ENCODE measurements around the gene ADGRL3.

Gene ADGRL3

GRCh38 chr4:61211781-61212180, 11.7 kb downstream of the ADGRL3 start:
- TF ChIP-seq ZNF518A (tag by site-specific recombination; conservative IDR thresholded peaks at IDR 0.05; ENCODE audit: low read depth) = no peak
- TF ChIP-seq, protein P1, sequence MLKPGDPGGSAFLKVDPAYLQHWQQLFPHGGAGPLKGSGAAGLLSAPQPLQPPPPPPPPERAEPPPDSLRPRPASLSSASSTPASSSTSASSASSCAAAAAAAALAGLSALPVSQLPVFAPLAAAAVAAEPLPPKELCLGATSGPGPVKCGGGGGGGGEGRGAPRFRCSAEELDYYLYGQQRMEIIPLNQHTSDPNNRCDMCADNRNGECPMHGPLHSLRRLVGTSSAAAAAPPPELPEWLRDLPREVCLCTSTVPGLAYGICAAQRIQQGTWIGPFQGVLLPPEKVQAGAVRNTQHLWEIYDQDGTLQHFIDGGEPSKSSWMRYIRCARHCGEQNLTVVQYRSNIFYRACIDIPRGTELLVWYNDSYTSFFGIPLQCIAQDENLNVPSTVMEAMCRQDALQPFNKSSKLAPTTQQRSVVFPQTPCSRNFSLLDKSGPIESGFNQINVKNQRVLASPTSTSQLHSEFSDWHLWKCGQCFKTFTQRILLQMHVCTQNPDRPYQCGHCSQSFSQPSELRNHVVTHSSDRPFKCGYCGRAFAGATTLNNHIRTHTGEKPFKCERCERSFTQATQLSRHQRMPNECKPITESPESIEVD (tag by site-specific recombination; IDR thresholded peaks at IDR 0.05) = 0 out of 2 replicates have a peak, but pooled peaks have one; percentile 18
- ChIA-PET POLR2A (no interaction called here), CTCF (no interaction called here)
- H3K4me3 ChIP-seq (ENCODE audit: low read depth, low read length) = no peak overlapping the region
- H3K4me1 ChIP-seq (ENCODE audit: control insufficient read depth, insufficient read depth, low read length) = peaks cover 14% of the 10 kb centered on the region
- H3K27ac ChIP-seq (ENCODE audit: extremely low read depth, low read depth, low read length) = no peak overlapping the region
- no peaks in the 10 kb centered on the region for H3K9me3 ChIP-seq (ENCODE audit: control insufficient read depth, insufficient read depth, low read depth, low read length)
- no peaks in the 10 kb centered on the region for H3K36me3 ChIP-seq (ENCODE audit: control insufficient read depth in 2 of 2, insufficient read depth in 1 of 2, low read length in 2 of 2)

DNA sequence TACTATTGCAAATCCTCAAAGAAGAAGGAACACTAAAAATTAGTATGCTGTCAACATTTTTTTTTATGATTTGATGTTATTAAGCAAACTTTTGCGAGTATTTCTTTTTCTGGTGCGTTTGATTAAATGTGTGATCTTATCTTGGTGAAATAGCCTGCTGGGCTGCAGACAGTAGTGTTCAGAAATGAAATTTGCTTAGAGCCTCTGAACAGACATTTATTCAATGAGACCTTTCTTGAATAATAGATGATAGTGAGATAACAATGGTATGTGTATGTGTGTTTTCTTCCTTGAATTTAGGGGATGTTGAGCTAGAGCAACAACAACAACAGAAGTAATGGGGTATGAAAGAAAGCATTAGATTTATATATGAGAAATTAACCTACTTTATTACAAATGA, 12.7 kb downstream of the ADGRL3 start:
- Histone ChIP-seq H3K4me1 (ENCODE audit: control insufficient read depth, insufficient read depth, low read length) (peaks cover 14% of the 10 kb centered on the region), H3K36me3 (ENCODE audit: control insufficient read depth in 2 of 2, insufficient read depth in 1 of 2, low read length in 2 of 2) (no peaks in the 10 kb centered on the region), H3K4me3 (ENCODE audit: low read depth, low read length) (no peak overlapping the region), H3K27ac (ENCODE audit: extremely low read depth, low read depth, low read length) (no peak overlapping the region), H3K9me3 (ENCODE audit: control insufficient read depth, insufficient read depth, low read depth, low read length) (no peaks in the 10 kb centered on the region)
- POLR2A ChIA-PET = no interaction called here
- CTCF ChIA-PET = no interaction called here
- no peak for TF ChIP-seq YY1 (tag by site-specific recombination; IDR thresholded peaks at IDR 0.05)
- TF ChIP-seq ZNF335 (tag by site-specific recombination; conservative IDR thresholded peaks at IDR 0.05) = no peak
- TF ChIP-seq ZSCAN23 (tag by site-specific recombination; IDR thresholded peaks at IDR 0.05) = no peak
- TF ChIP-seq ZNF248 (tag by site-specific recombination; IDR thresholded peaks at IDR 0.05) = no peak
- TF ChIP-seq, protein P2, sequence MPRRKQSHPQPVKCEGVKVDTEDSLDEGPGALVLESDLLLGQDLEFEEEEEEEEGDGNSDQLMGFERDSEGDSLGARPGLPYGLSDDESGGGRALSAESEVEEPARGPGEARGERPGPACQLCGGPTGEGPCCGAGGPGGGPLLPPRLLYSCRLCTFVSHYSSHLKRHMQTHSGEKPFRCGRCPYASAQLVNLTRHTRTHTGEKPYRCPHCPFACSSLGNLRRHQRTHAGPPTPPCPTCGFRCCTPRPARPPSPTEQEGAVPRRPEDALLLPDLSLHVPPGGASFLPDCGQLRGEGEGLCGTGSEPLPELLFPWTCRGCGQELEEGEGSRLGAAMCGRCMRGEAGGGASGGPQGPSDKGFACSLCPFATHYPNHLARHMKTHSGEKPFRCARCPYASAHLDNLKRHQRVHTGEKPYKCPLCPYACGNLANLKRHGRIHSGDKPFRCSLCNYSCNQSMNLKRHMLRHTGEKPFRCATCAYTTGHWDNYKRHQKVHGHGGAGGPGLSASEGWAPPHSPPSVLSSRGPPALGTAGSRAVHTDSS (tag by site-specific recombination; IDR thresholded peaks at IDR 0.05) = no peak
- no peak for TF ChIP-seq ZNF768 (tag by site-specific recombination; IDR thresholded peaks at IDR 0.05)
- no peak for TF ChIP-seq ZNF398 (tag by site-specific recombination; IDR thresholded peaks at IDR 0.05)
- TF ChIP-seq ZNF184 (tag by site-specific recombination; IDR thresholded peaks at IDR 0.05) = no peak
- no peak for TF ChIP-seq ZNF585B (tag by site-specific recombination; IDR thresholded peaks at IDR 0.05)
- TF ChIP-seq ZNF214 (tag by site-specific recombination; IDR thresholded peaks at IDR 0.05; ENCODE audit: borderline replicate concordance) = no peak
- TF ChIP-seq ZNF830 (tag by site-specific recombination; IDR thresholded peaks at IDR 0.05; ENCODE audit: low read depth) = no peak
- TF ChIP-seq ZNF23 (tag by site-specific recombination; IDR thresholded peaks at IDR 0.05; ENCODE audit: borderline replicate concordance) = no peak
- TF ChIP-seq, protein P3, sequence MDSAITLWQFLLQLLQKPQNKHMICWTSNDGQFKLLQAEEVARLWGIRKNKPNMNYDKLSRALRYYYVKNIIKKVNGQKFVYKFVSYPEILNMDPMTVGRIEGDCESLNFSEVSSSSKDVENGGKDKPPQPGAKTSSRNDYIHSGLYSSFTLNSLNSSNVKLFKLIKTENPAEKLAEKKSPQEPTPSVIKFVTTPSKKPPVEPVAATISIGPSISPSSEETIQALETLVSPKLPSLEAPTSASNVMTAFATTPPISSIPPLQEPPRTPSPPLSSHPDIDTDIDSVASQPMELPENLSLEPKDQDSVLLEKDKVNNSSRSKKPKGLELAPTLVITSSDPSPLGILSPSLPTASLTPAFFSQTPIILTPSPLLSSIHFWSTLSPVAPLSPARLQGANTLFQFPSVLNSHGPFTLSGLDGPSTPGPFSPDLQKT (IDR thresholded peaks at IDR 0.05; ENCODE audit: borderline replicate concordance, low read depth, low read length) = no peak

Measured in HEK293 (cell line).